ENCODE data around the gene EXOC6B. TPM values are rescaled to one million over a fixed set of nuclear protein-coding genes. Genes with fewer than 3 reads are reported as not detected.

The EXOC6B gene
- total and polyA plus RNA-seq, 2 of the 8 experiments (the other 6 are each of a cell fraction or from before 2014, with no cell fraction given), result 13.5 to 33.0 TPM

GRCh38 chr2:72132981-72133720 is 692.7 kb downstream of the EXOC6B start:
- Histone ChIP-seq H3K9me3 (ENCODE audit: insufficient read depth in 2 of 2, low read depth in 1 of 2, low read length in 1 of 2) (no peaks in the 10 kb centered on the region), H3K36me3 (ENCODE audit: control insufficient read depth in 2 of 4, insufficient read depth in 4 of 4, low read length in 3 of 4) (no peaks in the 10 kb centered on the region), H3K23me2 (ENCODE audit: low read depth, low read length) (no peaks in the 10 kb centered on the region), H4K20me1 (replicated peaks in 1 of 2; ENCODE audit: control insufficient read depth in 1 of 2, insufficient read depth in 2 of 2, low read length in 2 of 2) (no peaks in the 10 kb centered on the region), H3K4me3 (ENCODE audit: extremely low read depth in 1 of 4, insufficient read depth in 2 of 4, low read depth in 3 of 4, low read length in 4 of 4) (no peak overlapping the region), H3K27ac (ENCODE audit: low read depth, low read length) (no peak overlapping the region), H4K91ac (replicated peaks; ENCODE audit: insufficient read length, low read length) (peak overlapping the region; percentile 41), H2AFZ (ENCODE audit: low read length) (no peak overlapping the region), H4K5ac (ENCODE audit: insufficient read length, low read depth, low read length) (no peak overlapping the region), H3K23ac (ENCODE audit: insufficient read length) (no peak overlapping the region), H3K27me3 (replicated peaks in 1 of 4; ENCODE audit: control insufficient read depth in 3 of 4, extremely low read depth in 1 of 4, insufficient read depth in 3 of 4, low read length in 3 of 4) (peaks cover 0 to 4% (median 0%) of the 10 kb centered on the region in 4 experiments; a peak in 2 of 7 replicates), H3K56ac (replicated peaks; ENCODE audit: insufficient read length, low read depth, low read length) (no peak overlapping the region), H2BK12ac (ENCODE audit: low read depth, low read length) (no peak overlapping the region), H2BK5ac (ENCODE audit: low read depth, low read length) (no peak overlapping the region), H3K4me2 (ENCODE audit: insufficient read depth in 1 of 2, low read depth in 2 of 2, low read length in 2 of 2) (no peak overlapping the region), H3K79me1 (ENCODE audit: low read depth, low read length) (no peaks in the 10 kb centered on the region), H3K4me1 (replicated peaks in 1 of 4; ENCODE audit: control insufficient read depth in 3 of 4, insufficient read depth in 4 of 4, low read length in 3 of 4) (peaks cover 0 to 14% (median 7%) of the 10 kb centered on the region in 4 experiments; a peak in 6 of 7 replicates), H4K8ac (ENCODE audit: extremely low read depth, insufficient read depth, low read length) (no peak overlapping the region), H3K18ac (ENCODE audit: extremely low read depth, low read length) (no peak overlapping the region; the same call in 1 of the 2 replicates), H3K14ac (ENCODE audit: insufficient read length) (no peak overlapping the region), H3K9ac (replicated peaks in 1 of 4; ENCODE audit: extremely low read depth in 1 of 4, low read depth in 3 of 4, low read length in 3 of 4) (no peak overlapping the region), H2BK20ac (ENCODE audit: low read length) (no peak overlapping the region), H2AK5ac (ENCODE audit: low read depth, low read length) (0 out of 2 replicates have a peak overlapping the region, but pooled peaks have one; percentile 8), H3K79me2 (ENCODE audit: control insufficient read depth in 1 of 2, insufficient read depth in 2 of 2, low read length in 2 of 2) (no peaks in the 10 kb centered on the region), H2BK120ac (replicated peaks; ENCODE audit: low read depth, low read length) (no peak overlapping the region), H2BK15ac (ENCODE audit: low read length) (no peak overlapping the region), H3K4ac (replicated peaks; ENCODE audit: insufficient read length, low read depth, low read length) (no peak overlapping the region)
- CTCF ChIA-PET (ENCODE audit: partially characterized antibody), result interaction anchor here (0.6 to 9.5 kb wide), 9 partner anchors 17 to 466 kb away, joined by 3 to 70 read pairs (median 4); no protein-coding TSS in a partner anchor
- TF ChIP-seq EZH2 (IDR thresholded peaks at IDR 0.05; ENCODE audit: low read depth, low read length, severe bottlenecking) (no peak), SRF (IDR thresholded peaks at IDR 0.05; ENCODE audit: low read depth, low read length) (no peak), PHF8 (conservative IDR thresholded peaks at IDR 0.05; ENCODE audit: low read depth, low read length) (no peak), JUN (IDR thresholded peaks at IDR 0.05; ENCODE audit: low read depth, low read length) (no peak), ATF2 (IDR thresholded peaks at IDR 0.05; ENCODE audit: low read length) (no peak), BCL11A (IDR thresholded peaks at IDR 0.05; ENCODE audit: low read depth in 2 of 2, low read length in 2 of 2) (no peak), TEAD4 (IDR thresholded peaks at IDR 0.05; ENCODE audit: low read depth, low read length) (no peak), TBP (IDR thresholded peaks at IDR 0.05; ENCODE audit: low read depth, low read length) (no peak), CREB1 (IDR thresholded peaks at IDR 0.05) (no peak)
- no peak for FAIRE-seq
- 83% methylated on average over 27 of the region's 29 CpGs; no CpG with 5 or more reads in 1 of the 2 experiments for whole genome bisulfite sequencing, 2 experiments (ENCODE audit: extremely low coverage in 1 of 2, insufficient coverage in 1 of 2, insufficient read length in 1 of 2, insufficient replicate concordance in 2 of 2, low coverage in 1 of 2, low lambda C conversion rate in 2 of 2, missing lambda C conversion rate in 1 of 2)
- POLR2A ChIA-PET (ENCODE audit: partially characterized antibody), result no interaction called here
- no peak for DNase-seq (ENCODE audit: low read depth in 1 of 2, low spot score in 2 of 2)
